GM19438 (cell line): ENCODE results near the gene CENPS.
"Not testable (repeated sequence)": the region's sequence is repeated elsewhere in the genome, so short reads cannot be mapped to it uniquely, and the experiment has no call there.

Experiments used
- ATAC-seq: cut with Tn5 transposase; IDR thresholded peaks from one replicate; pipeline ENCODE4 v1.9.1; 2021; ENCODE audit warnings: low read depth; ENCODE audit not compliant: unreplicated experiment

The CENPS gene

DNA sequence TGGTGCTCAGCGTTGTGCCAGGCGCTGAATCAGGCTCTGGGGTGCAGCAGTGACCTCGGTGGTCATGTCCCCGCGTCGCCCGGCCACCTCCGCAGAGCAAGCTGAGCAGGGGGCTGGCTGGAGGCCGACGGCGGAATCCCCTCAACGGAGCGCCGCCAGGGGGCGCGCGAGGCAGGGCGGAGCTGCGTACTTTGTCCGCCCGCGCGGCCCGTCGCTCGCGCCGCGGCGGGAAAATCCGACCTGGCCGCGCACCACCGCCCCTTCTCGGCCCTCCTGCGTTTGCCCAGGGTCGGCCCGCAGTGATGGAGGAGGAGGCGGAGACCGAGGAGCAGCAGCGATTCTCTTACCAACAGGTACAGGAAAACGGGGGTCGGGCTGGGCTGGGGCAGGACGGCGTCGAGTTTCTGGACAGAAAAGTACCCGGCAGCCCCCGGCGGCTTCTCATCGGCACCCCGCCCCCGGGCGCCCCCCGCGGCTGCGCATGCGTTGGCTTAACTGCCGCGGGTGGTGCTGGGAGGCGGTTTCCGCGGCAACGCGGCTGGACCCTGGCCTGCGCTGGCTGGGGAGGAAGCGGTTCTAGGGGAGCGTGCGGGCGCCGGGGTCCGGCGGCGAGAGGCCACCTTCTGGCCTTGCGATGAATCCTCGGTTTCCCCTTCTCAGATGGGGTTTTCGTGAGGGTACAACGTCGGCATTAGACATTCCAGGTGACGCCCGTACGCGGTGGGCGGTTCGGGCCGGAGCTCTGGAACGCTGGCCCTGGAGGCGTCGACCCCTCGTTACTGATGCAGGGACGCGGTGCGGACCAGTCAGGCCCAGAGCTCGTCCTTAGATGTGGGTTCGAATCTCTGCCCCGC is at the start of gene CENPS:
CENPS (plus strand) TSS at position 218 of the 854 bp plus-strand sequence; CDS start at position 303, 85 bp downstream.
- ATAC-seq, result peak; percentile 62

DNA sequence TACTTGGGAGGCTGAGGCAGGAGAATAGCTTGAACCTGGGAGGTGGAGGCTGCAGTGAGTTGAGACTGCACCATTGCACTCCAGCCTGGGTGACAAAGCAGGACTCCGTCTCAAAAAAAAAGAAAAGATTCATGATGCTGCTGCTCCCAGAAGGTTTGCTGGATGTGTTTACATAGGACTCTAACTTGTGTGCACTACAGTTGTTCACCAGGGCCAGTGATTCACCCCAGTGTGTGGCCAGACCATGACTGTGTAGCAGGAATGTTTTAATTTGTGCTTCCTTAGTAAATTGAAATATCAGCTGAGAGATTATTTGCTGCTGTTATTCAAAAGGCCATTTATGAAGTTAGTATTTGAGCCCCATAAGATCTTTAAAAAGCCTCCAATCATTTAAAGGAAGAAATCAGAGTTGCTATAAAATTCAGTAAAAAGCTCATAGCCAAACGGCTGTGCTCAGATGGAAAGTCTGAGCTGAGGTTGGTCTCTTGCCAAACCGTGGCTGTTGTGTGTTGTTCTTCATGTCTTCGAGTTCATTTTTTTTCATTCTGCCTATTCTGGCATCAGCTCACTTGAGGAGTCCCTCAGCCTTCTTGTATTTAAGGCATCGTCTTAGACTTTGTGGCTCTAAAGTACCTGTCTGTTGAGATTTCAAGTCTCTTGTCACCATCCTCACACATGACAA is 49.5 kb upstream of the CENPS start:
- no peak for ATAC-seq

DNA sequence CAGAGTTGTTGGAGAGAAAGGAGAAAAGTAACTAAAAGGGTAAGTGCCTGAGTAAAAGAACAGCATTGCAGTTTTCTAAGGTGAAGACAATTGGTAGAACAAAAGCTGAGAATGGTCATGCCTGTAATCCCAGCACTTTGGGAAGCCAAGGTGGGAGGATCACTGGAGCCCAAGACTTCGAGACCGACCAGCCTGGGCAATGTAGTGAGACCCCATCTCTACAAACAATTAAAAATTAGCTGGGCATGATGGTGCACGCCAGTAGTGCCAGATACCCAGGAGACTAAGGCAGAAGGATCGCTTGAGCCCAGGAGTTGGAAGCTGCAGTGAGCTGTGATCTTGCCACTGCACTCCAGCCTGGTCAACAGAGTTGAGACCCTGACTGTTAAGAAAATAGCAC is 46.6 kb upstream of the CENPS start:
- no peak for ATAC-seq

DNA sequence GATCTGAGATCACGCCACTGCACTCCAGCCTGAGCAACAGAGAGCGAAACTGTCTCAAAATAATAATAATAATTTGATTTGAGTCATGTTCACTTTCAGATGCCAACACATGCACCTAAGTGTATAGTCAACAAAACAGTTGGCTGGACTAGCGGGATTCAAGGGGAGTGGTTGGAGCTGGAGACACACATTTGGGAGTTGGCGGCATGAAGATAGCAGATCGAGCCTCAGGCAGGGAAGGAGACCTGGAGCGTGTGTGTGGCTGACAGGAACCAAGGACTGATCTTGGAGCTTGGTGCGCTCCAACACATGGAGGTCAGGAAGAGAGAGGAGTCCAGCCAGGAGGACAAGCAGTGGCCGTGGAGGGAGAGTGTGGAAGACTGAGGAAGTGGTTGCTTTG is 46.0 kb upstream of the CENPS start:
- ATAC-seq, result no peak

DNA sequence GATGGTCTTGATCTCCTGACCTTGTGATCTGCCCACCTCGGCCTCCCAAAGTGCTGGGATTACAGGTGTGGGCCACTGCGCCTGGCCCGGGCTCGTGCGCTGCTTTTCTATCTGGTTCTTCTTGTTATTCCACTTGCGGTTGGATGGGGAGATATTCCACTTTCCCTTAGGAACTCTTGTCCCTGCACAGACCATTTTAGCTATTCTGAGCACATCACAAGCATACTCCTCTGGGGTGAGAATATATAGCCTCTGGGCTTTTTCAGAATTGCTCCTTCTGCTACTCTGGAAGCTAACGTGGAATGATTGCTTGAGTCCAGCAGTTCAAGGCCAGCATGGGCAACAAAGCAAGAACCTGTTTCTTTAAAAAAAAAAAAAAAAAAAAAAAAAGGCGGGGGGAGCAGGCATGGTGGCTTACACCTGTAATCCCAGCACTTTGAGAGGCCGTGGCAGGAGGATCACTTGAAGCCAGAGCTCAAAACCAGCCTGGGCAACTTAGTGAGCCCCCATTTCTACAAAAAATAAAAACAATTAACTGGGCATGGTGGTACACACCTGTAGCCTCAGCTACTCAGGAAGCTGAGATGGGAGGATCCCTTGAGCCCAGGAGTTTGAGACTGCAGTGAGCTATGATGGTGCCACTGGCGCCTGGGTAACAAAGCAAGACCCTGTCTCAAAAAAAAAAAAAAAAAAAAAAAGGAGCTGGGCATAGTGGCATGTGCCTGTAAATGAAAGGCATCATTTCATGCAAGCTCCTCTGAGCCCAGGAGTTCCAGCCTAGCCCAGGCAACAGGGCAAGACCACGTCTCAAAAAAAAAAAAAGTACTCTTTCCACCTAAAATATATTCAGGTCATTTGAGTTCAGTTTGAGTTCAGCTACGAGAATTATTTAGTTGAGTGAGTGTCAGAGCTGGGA is 43.2 kb upstream of the CENPS start:
- no peak for ATAC-seq

DNA sequence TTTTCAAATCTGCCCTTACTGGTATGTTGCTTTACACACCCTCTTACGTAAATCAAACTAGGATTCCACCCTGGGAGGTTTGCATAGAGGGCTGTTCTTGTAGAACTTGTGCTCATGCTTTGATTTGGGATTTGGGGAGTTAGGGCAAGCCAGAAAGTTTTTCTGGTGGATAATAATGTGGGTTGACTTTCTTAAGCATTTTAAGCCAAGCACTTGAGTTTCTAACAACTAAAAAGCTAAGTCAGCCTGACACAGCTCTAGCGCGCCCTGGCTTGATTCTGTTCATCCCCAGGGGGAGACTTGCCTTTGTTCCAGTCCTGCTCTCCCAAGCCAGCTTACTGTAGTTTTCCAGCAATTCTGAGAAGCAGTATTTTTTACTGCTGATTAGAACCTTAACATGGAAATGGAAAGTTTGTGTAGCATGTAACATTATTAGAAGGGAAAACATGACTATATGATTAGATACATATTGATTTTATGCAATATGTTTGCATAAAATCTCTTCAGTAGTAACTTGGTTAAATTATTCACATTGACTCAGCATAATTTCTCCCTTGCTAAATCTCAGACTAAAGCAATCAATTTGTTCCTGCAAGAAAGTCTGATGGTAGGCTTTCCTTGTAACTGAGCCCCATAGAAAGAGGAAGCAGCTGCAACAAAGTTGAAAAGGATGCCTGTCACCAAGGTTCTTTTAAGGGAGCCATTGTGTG is 42.4 kb upstream of the CENPS start:
- no peak for ATAC-seq

DNA sequence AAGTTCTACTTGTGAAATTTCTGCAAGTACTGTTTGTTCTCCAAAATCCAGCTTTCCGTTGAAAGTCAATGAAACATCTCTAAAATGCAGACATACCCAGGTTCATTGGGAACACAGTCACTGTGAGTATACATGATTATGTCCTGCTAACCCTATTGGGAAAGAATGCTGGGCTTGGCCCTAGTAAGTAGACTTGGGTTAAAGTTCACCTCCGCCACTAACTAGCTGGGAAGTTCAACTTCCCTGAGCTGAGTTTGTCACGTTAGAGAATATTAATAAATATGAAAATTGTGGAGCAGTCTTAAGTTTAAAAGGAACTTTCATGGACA is 41.9 kb upstream of the CENPS start:
- no peak for ATAC-seq

DNA sequence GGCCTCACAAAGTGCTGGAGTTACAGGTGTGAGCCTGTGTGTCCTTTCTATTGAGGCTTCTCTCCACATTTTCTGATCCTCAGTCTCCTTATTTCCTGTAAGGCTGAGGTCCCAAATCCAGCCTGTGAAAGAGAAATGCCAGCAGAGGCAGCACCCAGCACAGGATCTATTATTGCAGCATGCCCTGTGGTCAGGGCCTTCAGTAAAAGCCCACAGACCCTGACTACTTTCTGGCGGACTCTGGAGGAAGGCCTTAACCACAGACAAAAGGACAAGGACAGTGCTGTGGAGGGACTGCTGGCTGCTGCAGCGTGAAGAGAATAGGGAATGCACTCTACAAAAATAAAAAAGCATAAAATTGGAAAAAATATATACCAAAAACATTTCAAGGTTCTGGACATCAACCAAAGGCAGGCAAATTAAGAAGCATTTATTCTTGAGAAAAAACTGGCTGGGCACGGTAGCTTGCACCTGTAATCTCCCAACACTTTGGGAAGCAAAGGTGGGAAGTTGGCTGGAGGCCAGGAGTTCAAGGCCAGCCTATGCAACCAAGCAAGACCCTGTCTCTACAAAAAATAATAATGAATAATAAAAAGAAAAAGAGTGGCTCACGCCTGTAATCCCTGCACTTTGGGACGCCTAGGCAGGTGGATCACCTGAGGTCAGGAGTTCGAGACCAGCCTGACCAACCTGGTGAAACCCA is 40.8 kb upstream of the CENPS start:
- ATAC-seq, result no peak

DNA sequence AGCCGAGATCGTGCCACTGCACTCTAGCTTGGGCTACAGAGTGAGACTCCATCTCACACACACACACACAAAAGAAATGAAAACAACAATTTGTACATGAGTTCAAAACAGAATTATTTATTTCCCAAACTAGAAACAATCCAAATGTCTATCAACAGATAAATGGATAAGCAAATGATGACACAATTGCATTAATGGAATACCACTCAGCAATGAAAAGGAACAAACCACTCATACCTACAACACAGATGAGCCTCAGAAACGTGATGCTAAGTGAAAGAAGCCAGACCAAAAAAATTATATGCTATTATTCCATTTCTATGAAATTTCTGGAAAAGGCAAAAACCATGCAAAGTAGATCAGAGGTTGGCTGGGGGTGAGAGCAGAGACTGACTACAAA is 33.4 kb upstream of the CENPS start:
- no peak for ATAC-seq

DNA sequence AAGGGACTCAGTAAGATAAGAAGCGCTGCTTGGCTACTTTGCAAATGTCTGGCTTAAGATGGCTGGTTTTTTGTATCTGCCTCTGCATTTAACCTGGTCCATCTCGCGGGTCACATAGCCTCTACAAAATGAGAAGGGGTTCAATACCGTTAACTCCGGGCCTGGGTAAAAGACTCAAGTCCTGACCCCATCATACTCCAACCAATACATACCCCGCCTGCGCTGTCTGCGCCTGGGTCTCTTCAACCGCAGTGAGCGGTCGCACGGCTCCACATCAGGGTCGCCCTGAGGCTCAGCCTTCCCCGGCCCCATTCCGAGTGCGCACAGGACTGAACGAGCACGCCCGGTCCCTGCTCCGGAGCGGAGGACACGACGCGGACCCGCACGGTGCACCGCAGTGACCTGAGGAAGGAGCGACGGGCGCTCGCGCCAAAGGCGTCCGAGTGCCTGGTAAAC is 31.9 kb upstream of the CENPS start:
- no peak for ATAC-seq

DNA sequence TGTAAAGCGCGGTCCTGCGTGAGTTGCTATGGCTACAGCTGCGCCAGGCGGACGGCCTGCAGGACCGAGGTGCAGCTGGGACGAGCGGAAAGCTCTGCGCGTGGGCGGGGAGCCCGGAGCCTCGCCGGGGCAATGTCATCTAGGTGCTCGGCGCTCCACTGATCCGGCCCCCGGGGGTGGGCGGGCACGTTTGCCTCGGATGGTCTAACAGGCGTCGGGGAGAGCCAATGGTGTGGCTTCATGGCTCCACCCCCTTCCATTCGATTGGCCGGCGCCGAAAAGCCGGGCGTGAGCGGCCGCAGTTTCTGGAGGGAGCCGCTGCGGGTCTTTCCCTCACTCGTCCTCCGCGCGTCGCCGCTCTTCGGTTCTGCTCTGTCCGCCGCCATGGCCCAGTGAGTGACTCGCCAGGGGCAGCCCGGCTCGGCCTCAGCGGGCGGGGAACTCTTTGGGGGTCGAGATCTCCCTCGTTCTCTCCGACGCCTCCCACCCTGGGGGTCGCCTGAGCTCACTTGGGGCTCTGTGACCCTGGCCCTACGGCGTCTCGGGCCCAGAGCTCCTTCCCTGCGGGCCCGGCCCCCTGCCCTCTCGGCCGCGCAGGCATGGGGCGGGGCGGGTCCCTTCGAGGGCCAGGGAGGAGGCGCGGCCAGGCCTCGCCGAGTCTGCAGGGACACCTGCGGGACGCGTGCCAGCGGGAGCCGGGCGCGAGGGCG is 31.3 kb upstream of the CENPS start, which contains the start of gene PGD:
PGD (plus strand) TSS at position 331 of the 710 bp plus-strand sequence; CDS start at position 385, 54 bp downstream.
- peak; percentile 89 for ATAC-seq

DNA sequence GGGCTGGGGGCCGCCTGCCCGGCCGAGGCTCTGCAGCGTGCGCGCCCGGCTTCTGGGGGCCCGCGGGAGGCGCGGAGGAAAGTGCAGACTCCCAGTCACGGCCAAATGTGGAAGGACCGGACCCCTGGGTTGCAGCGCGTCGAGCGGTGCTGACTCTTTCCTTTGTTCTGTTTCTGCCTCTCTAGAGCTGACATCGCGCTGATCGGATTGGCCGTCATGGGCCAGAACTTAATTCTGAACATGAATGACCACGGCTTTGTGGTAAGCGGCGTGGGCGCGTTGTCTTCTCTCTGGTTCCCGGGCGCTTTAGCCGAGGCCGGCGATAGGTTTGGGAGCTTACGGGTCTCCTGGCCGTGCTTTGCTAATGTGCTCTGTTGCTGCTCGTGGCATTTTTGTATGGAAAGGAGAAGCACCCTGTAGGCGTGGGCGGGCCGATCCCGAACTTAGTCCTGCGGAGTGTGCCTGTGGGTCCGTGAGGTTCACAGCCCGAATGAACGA is 30.7 kb upstream of the CENPS start:
- peak; percentile 1 for ATAC-seq

DNA sequence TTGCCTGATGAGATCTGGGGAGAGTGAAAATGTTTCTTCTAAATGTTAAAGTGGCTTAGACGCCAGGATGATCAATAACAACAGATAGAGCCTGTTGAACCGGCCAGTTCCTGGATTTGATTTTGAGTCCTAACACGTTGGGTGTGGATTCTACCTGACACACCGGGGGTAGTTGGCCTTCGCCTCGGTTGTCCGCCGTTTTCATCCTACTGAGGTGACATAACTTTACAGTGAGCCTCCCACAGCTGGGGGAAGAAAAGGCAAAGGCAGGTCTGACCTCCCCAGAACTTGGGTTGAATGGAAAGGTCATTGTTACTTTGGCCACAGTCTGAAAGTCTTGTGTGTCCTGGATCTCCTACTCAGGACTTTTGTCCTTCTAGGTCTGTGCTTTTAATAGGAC is 30.2 kb upstream of the CENPS start:
- ATAC-seq, result no peak

DNA sequence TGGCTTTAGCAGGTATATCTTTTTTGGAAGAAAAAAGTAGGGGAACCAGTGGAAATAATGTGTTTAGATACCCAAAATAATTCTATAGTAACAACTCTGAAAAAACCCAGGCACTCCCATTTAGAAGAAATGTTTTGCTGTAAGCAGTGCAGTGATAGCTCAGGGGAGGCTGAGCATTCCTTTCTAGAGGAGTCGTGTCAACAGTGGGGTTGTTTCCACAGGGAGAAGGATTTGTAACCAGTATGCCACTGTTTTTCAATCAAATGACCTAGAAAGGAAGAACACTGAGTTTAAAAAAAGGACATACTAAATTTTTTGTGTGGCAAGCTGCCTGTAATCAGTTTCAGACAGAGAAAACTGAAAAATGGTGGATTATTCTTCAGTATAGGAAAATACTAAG is 29.0 kb upstream of the CENPS start:
- no peak for ATAC-seq

DNA sequence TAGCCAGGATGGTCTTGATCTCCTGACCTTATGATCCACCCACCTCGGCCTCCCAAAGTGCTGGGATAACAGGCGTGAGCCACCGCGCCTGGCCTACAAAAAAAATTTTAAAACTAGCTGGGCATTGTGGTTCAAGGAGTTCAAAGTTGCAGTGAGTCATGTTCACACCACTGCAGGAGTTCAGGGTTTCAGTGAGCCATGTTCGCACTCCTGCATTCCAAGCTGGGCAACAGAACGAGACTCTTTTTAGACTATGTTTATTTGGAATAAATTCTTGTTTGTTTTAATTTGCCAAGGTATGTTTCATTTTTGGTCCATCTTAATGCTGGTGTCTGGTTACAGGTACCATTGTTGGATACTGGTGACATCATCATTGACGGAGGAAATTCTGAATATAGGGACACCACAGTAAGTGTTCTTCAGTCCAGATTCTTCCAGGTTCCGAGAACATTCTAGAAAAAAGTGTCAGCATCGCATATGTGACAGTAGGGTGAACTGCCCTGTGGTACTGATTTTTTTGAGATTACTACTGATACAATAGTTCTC is 27.4 kb upstream of the CENPS start:
- ATAC-seq, result no peak

DNA sequence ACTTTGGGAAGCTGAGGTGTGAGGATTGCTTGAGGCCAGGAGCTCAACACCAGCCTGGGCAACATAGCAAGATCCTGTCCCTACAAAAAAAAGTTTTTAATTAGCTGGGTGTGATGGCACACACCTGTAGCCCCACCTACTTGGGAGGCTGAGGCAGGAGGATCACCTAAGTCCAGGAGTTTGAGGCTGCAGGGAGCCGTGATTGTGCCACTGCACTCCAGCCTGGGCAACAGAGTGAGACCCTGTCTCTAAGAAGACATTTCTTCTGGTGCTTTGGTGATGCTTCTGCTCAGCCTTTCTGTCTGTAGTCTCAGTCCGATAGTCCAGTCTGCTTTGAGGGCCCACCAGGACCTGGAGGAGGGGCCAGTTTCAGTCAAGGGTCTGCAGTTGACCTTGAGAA is 23.0 kb upstream of the CENPS start:
- ATAC-seq, result no peak

DNA sequence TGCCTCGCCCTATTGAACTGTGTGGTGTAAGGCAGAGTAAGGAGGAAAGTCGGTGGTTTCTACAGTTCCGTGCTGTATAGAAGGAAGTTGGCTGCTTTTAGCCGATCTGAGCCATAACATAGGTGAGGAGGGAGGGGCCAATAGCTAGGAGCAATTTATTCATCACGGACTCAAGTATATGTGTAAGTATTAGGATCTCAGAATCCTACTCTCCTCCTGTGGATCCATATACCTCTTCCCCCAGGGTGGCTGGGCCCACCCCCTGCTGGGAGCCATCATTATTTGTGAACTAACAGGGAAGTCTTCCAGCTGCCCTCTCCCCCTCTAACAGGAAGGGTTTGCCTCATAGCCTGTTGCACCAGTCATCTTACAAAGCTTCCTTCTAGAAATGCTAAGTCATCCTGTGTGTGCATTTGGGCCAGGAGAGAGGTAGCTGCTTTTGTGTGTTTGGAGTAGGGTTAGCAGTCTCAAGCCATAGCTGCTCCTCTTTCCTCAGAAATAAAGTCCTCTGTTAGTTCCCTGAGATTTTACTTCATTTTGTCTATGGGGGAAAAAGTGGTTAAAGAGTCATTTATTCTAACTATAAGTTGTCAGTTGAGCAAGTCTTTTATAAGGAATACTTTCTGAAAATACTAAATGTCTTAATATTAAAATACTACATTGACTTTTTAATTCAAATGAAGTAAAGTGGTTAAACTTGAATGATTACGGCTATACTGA is 14.9 kb upstream of the CENPS start:
- no peak for ATAC-seq

DNA sequence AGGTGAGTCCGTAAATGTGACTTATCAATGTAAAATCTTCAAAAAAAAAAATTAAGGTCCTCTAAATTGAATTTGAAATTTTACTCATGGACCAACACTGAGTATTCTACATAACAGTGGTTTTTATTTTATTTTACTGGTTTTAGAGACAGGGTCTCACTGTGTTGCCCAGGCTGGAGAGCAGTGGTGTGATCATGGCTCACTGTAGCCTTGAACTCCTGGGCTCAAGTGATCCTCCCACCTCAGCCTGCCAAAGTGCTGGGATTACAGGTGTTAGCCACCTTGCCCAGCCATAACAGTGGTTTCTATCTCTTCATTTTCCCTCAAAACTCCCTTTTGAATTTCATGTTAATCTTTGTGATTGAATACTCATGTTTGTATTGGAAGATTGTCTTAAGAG is 14.3 kb upstream of the CENPS start:
- not testable (repeated sequence) for ATAC-seq
